ENCODE data around the gene BCAS3.

Gene BCAS3

DNA sequence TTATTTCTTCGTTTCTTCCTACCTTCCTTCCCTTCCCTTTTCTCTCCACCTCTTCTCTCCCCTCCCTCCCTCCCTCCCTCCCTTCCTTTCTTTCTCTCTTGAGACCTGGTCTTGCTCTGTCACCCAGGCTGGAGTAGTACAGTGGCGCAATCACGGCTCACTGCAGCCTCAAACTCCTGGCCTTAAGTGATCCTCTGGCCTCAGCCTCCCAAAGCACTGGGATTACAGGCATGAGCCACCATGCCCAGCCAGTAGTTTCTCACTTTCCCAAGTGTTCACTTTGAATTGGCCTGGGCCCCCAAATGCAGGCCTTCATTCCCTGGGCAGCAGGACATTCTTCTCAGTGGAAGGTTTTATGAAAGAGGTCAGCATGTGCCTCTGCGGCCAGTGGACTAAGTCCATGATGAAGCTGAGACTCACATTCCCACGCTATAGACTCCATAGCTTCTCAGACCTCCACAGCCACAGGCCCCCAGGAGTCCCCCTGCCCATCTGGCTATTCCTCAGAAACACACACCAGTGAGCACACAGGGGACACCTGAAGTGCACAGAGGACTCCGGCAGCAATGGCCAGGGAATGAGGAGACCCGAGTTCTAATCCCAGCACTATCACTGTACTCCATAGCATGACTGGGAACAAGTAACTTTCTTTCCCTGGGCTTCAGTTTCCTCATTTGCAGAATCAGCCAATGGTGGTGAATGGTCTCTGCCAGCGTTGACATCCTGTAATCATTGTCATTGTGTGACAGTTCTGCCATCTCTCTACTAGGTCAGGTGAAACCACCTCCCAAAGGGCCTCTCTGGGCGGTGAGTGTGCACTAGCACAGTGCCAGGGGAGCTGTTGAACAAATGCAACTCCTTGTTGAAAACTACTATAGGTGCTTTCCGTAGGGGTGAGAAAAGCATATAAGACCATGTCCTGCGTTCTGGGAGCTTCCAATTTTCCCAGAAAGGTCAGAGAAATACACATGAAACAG is 652.8 kb downstream of the BCAS3 start:
- no peak for DNase-seq

DNA sequence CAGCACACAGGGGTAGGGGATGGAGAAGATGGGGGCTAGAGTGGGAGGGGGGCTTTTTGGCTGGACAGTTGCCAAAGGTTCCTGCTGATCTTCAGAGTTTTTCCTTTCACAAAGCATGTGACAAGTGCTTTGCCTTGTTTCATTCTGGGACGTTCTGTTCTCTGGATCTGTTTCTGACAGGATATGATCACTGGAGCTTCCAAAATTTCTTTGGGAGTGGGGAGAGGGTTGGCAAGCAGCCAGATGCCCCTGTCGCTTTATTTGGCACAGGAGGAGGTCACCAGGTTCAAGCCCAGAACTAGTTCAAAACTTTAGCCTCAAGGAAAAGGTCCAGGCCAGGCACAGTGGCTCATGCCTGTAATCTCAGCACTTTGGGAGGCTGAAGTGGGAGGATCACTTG is 653.5 kb downstream of the BCAS3 start:
- DNase-seq, result no peak

DNA sequence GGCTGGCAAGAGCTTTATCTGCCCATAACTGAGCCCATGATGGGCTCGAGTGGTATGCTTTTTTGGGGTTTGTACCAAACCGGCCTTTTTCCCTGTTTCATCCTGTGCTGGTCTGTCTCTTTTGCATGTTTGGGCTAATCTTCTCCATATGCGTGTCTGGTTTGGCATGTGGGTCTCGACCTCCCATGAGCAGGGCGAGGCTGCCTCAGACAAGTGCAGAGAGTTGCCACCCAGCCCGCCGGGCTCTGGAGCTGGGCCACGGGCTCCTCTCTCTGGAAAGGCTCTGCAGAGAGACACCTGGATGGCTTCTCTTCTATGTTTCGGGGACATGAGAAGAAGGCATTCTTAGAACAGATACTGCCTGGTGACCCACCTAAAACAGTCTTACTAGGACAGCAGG is 654.2 kb downstream of the BCAS3 start:
- no peak for DNase-seq

DNA sequence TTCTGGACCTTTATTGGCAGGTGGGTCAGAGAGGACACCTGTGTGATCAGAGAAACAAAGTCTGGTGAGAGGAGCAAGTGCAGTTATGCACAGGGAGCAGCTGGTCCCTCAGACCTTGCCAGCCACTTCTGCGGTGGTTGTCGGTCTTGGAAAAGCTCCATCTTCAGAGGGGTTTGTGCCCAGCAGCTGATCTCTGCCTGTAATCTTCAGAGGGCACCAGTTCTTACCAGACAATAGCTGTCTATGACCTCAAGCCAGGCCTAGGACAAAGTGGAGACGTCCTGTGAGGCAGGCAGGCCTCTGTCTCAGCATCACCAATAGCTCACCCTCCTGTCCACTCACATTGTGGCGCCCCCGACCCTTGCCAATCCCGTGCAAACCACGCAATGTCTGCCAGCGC is 655.5 kb downstream of the BCAS3 start:
- no peak for DNase-seq

DNA sequence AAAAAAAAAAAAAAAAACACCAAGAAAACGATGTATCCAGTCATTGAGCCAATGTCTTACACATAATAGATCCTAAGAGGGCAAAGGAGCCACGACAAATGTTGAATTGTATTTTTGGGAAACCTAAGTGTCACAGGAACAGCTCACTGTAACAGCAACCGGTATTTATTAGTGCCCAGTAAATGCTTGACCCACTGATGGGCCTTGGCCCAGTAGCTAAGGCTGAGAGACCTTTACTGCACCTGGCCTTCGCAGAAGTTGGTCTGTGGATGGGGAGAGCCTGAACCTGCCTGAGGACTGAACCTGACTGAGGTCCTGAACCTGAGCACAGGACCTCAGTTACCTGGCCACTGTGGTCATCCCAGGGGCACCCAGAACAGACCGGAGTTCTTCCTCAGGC is 657.0 kb downstream of the BCAS3 start:
- DNase-seq, result no peak

DNA sequence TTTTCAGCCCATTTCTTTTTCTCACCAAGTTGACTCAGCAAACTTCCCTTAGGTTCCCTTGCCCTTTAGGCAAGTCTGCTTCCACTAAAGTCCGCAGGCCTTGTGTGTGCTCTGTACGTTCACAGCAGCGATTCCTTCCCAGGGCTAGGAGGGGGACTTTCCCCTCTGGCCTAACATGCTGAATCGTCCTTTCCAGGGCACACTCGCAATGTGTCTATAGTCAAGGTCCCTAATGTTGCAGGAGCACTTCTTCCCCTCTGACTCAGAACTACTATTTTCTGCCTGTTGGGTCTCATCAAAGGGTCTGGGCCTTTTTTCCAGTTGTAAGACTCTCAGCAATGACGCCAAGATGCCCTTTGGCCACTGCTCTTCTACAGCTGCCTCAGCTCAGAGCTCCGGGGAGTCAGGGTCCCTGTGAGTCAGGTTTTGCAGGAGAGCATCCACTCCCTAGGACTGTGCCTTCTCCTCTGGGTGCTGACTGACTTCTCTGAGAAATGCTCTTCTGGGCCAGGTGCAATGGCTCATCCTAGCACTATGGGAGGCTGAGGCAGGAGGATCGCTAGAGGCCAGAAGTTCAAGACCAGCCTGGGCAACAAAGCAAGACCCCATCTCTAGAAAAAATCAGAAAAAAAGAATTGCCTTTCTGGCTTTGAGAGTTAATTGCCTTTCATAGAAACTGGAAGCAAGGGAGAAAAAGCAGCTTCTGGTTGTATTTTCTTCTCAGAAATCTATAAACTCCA is 657.6 kb downstream of the BCAS3 start:
- peak; percentile 40 for DNase-seq

DNA sequence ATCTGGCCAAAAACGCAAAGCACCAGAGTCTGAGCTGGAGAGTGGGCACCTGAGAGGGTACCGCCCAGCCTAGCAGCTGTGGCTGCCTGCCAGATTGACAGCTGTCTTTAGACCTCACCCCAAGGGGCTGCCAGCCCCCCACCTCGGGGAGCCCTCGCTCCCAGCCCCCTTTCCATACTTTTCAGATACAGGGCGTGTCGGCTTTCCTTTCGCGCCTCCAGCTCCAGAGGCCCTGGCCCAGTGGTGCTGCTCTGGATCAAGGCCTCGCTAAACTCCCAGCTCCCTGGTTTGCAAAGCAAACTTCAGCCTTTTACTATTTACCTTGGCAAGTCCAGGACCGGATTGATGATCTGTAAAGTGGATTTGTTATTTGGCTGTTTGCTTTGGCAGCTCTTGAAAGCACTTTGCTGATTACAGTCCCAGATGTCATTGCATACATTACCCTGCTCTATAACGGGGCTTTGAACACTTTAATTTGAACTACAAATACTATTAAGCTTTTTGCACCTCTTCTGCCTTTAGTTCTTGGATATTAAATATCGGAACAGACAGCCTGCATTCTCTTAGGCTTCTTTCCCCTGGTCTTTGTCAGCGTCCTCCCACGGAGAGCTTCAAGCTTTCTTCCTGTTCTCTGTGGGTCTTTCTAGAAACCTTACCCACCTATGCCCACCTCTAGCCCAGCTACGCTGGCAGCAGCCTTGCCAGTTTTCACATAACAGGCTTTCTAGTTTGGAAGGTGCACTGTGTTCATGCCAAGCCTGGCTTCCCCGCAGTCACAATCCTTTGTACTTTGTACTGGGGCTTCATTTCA is 658.4 kb downstream of the BCAS3 start:
- DNase-seq, result peak; percentile 94

DNA sequence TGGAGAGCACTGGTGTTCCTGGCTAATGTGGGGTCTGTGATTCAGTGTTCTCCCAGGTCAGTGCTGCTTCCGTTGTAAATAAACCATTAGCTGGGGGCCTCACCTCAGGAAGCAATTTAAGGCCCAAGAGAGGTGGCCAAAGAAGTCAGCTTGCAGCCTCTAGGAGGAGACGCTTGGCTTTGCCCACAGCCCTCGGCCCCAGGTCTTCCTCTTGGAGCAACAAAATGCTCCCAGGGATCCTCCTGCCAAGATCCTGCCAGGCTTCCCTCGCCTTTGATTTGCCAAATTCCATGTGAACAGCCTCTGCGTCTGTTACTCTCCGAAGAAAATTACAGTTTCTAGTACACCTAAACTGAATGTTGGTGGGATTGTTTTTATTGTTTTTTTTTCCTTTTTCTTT is 659.6 kb downstream of the BCAS3 start:
- no peak for DNase-seq

DNA sequence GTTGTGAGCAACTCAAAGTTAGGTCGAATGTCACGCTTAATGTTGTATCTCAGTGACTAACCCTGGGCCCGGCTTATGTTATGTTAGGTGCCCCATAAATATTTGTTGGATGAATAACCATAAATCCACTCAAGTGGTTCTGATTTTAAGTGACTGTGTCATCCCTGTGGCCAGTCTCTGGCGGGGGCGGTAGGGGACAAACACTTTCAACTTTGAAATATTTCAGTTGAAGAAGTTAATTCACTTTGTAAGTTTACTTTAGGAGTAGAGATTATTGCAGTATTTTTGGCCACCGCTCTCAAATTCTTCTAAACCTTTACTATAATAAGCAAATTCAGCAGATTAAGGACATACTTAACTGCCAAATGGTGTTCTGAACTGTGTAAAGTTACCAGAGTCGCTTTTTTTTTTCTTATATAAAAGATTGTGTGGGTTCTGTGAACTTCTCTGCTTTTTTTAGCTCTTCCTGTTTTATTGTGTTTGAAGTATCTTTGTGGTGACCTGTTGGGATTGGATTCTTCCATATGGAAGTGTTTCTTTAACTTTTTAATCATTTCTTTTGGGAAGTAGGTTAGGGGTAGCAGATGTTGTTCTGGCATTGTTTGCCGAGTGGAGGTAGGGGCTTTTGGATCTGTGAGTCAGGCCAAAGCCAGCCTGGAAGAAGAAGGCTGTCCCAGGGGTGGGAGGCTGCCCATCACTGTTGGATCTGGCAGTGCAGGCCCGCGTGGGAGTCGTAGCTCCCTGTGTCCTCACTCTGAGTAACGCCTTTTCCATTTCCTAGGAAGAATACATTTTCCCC is 660.5 kb downstream of the BCAS3 start:
- no peak for DNase-seq

DNA sequence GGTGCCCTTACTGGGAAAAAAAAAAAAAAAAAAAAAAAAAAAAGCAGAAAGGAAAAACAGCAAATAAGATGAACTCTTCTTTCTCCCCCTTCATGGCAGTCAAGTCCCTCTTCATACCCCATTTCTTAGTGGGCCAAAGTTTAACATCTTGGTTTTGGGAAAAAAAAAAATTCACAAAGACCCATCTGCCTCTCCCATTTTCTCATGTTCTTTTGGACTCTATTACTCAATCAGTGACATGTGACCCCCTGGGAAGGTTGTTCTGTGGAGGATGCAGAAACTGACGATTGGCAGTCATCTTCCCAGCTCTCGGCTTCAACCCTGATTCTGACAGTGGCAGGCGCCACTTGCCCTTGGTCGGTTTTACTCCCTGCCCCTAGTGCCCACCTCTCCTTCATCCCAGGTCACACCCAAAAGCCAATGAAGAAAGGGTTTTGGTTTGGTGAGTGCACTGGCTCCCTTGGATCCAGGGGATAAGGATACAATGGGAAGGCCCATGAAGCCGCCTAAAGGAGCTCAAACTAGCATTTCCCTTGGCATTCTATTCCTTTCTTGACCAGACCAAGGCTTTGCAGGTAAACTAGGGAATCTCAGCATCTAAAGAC is 661.3 kb downstream of the BCAS3 start:
- no peak for DNase-seq

DNA sequence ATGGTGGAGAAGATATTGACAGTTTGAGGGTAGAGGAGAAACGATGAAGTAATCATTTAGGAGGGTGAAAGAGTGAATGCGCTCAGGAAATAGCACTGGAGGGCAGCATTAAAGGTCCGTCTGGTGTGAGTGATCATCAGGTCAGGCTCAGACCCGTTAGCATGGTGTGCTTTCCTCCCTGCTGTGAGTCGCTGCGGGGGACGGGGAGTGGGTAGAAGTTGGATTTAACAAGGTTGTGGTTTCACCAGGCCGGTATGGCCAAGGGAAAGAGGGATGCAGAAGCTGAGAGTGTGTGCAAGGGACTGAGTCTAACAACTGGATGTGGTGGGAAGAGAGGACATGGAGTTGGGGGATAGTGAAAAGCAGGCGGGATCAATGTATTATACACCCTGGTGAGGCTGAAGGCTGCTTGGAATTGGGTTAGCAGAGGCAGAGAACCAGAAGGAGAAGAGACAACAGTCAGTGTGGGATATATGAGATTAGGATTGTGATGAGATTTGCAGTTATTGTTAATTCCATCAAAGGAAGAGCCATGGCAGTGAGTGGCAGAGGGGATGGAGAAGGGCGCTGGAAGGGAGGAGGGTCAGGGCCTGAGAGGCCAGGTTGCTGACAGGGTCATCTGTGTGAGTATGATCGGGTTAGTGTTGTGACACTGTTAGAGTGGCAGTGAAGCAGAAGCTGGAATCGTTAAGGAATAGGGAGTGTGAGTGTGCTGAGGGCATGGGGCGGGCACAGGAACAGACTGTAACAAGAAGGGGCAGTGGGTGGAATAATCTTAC is 663.0 kb downstream of the BCAS3 start:
- DNase-seq, result no peak

DNA sequence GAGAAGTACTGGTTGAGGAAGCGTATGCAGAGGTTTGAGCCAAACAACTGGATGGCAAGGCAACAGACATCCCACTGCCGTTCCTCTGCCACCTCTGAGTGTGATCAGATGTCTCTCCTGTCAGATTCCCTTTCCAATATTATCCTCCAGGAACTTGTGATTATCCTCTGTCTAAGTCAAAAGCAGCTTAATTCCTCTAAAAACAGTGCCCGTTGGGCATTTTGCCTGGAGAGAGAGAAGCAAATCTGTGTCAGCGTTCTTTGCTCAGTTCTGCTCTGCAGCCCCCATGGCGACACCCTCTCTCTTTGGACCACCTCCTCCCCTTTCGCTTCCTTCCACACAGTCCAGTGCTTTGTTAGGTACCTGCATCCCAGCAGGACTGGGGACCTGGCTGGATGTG is 665.9 kb downstream of the BCAS3 start:
- no peak for DNase-seq

DNA sequence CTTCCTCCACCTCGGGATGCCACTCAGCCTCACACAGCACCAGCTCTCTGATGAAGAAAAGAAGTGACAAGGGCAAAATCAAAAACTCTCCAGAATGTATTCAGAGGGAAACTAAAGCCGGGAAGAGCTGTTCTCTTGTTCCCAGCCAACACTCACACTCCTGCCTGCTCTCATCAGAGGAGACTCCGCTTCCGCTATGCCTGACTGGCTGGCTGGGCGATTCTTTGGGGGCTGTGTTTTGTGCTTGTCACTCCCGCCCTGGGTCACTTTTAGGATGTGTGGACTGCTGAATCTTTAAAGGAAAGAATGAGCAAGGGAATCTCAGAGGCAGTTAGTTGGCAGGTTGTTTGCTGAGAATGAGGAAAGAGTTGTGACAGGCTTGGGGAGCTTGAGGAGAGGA is 667.4 kb downstream of the BCAS3 start:
- no peak for DNase-seq

DNA sequence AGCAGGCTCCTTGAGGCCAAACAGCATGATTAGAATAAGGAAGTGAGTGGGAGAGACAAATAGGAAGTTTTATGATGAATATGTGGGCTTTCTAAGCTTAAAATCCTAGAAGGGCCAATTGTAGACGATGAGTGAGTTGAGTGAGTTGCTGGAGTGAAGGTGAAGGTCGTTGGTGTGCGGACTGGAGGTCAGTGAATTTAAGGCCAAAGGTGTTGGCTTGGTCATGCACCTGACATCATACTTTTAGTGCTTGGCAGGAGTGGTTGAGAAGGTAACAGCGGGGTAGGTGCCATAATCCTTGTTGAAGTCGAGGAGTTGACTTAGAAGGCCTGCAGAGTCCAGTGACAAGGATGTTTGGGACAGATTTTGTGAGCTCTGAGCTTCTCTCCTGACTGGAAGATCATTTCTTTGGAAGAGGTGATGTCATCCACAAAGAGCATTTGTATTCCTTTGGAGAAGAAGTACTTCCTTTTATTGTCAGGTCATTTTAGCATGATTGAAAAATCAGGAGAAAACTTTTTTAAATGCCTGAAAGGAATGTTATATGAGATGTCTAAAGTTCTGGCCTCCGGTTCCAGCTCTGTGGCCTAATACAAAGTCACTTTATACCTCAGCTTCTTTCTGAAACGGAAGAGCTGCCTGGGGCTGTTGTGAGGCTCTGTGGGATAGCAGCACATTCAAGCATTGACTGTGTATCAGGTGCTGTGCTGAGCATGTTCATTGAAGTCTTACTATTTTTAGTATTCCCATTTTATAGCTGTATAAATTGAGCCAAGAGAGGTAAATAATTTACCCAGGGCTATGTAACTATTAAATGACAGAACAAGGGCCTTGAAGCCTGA is 668.4 kb downstream of the BCAS3 start:
- no peak for DNase-seq

DNA sequence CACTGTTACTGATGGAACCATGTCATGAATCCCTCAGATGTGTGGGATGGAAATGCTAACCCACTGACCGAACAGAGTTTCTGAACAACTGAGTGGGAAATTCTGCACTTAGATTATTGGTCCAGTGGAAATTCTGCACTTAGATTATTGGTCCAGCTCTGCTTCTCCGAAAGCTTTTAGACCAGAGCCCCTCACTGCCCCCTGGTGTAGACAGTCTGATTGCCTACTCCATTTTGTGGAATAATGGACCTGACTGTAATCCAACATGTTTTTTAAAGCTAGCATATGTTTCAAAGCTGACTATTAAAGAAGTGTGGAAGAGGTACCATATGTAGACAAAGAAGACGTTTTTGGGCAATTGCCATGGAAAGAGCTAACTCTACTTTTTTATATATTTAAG is 671.7 kb downstream of the BCAS3 start:
- DNase-seq, result no peak

DNA sequence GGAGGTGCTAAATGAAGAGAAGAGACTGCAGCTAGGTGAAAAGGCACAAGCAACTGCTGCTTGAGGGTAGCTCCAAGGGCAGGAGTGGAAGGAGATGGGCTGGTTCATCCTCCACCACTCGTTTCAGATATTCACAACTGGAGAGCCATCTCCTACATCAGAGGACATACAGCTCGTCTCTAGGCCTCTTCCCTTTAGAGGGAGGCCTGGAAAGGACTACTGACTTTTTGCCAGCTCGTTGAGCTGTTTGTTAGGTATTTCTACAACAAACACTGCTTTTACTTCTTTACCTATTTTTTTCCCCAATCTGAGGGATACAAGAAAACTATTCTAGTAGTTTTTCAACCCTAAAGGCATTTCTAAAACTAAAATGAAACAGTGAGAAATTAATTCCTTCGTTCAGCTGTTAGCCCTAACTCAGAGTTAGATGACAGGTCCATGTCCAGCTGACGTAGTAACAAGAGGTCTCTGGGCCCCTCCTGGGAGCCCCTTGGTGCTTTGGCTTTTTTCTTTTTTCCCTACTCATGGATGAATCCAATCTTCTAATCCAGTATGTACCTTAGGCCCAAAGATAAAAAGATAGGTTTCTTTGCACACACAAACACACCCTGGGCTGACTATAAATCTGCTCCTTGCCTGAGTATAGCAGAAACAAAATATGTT is 674.2 kb downstream of the BCAS3 start:
- no peak for DNase-seq

DNA sequence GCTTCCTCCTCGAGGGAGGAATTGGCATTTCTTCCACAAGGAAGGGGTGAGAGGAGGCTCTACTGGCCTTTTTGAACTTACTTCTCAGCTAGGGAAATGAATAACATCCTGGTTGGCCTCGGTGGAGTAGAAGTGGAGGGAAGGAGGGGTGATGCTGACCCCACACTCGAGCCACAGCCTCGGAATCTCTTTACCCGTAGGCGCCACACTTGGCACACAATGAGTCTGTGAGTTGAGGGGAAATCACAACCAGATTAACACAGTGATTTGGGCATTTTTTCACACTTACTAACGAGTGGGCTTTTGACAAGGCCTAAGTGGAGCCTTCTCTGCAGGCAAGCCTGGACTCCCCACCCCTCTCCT is 674.7 kb downstream of the BCAS3 start:
- DNase-seq, result no peak

DNA sequence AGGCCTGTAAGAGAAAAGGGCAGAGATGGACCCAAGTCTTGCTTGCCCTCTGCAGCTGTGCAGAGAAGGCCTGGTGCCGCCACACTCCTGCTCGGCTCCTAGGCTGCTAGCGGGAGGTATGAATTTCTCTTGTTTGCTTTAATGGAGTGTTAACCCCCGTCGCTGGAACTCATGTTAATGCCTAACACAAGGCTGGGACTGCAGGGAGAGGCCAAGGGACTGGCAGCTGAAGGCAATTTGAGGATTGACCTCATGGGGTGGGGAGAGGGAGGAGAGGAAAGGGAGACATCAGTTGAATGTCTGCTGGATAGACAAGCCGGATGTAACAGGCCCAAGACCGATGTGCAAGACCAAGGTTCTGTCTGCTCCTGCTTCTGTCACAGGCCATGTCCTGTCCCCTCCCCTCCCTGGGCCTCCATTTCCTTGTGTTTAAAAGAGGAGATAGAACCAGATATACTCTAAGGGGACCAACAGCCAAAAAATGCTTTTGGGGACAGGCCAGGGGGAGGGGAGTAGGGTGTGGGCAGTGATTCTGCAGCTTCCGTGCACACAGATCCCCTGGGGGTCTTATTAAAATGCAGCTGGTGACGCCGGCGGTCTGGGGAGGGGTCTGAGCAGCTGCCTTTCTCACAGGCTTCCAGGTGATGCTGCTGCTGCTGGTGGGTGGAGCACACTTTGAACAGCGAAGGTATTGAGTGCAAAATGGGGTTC is 675.3 kb downstream of the BCAS3 start:
- DNase-seq, result no peak

DNA sequence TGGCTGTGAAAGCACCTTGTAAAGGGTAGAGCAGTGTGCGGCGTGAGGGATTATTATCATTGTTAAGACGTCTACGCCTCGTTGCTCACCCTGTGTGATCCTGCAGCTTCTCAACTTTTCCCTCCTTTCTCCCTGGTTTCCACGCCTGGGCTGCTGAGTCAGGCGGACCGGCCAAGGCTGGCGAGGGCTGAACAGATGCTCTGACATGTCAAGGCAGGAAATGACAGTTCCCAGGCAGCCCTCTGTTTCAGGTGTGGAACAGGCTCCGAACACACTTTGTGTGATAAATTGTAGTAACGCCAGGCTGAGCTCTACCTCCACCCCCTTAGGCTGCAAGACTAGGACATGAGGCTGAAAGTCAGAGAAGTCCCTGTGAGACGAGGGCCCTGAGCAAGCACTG is 676.0 kb downstream of the BCAS3 start:
- no peak for DNase-seq

Measured in NCI-H1694 treated with DMSO at 0.1 percent for 48 hours (cell line).